IMR-90 (cell line): ENCODE results near the gene PAM16.

ENCODE experiments used
- BHLHE40 ChIP-seq: fragments of 150-350 bp; IDR thresholded peaks from 2 replicates; pipeline ENCODE4 v1.6.1; 2016; ENCODE audit warnings: mild to moderate bottlenecking, low read depth, low read length
- CTCF ChIP-seq: conservative IDR thresholded peaks from 2 replicates; pipeline ENCODE4 v1.5.1; 2012; ENCODE audit warnings: mild to moderate bottlenecking, low read depth, low read length, improper control_type of control experiment
- POLR2A ChIP-seq: IDR thresholded peaks from 2 replicates; pipeline ENCODE4 v1.6.1; 2012; ENCODE audit warnings: mild to moderate bottlenecking, low read depth, low read length
- RAD21 ChIP-seq: IDR thresholded peaks from 2 replicates; pipeline ENCODE4 v1.6.1; 2012; ENCODE audit warnings: low read length, improper control_type of control experiment
- RFX5 ChIP-seq: IDR thresholded peaks from 2 replicates; pipeline ENCODE4 v1.8.0; 2012; ENCODE audit warnings: low read depth, mild to moderate bottlenecking, low read length, moderate library complexity
- SMC3 ChIP-seq: fragments of 150-350 bp; IDR thresholded peaks from 2 replicates; pipeline ENCODE4 v1.6.1; 2016; ENCODE audit warnings: low read depth, mild to moderate bottlenecking, antibody characterized with exemption, low read length, moderate library complexity

- TF ChIP-seq SMC3: no peak
- TF ChIP-seq CTCF: no peak
- TF ChIP-seq POLR2A: no peak
- TF ChIP-seq RFX5: no peak
- no peak for TF ChIP-seq BHLHE40
- TF ChIP-seq RAD21: no peak
Observed at GRCh38 chr16:4375717-4376116, 24.6 kb upstream of the PAM16 start.
